Measurements from ENCODE around the gene FAM177A1.
A peak's percentile ranks its signal among the peaks of the same experiment; 100 is the strongest.

FAM177A1 gene

DNA sequence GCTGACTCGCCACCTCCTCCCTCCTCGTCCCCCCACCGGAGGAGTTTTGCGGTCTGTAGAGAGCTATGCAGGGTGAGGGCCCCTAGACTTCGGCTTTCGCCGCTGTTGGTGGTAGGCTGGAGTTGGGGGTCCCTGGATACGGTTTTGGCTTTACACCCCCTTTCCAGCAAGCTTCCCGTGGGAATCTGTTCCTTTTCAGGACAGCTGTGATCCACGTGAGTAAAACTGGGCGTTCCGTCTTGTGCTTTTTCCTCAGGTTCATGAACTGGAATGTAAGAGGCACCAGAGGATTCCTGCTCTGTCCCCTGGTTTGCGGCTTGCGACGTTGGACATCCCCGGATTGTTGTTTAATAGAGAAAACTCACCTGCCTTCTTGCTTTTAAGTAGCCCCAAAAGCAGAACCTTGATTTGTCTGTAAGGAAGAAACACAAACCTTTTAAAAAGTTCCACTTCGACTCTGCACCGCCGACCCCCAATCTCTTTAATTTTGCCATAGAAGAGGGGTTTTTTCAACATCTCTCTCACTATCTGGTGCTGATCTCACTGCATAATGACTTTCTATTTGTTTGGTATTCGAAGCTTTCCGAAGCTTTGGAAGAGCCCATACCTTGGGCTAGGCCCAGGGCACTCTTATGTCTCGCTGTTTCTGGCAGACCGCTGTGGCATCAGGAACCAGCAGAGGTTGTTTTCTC lies 76.8 kb downstream of the FAM177A1 start:
- no peak for ATAC-seq (ENCODE audit: low read depth)
- Mint-ChIP-seq H3K4me3 (peak overlapping the region; percentile 100), H3K4me1 (peaks cover 27% of the 10 kb centered on the region), H3K27me3 (no peaks in the 10 kb centered on the region), H3K9me3 (no peaks in the 10 kb centered on the region), H3K27ac (peak overlapping the region; percentile 100), H3K36me3 (peaks cover 8% of the 10 kb centered on the region)
- no peak for DNase-seq (ENCODE audit: low spot score in 2 of 2)

DNA sequence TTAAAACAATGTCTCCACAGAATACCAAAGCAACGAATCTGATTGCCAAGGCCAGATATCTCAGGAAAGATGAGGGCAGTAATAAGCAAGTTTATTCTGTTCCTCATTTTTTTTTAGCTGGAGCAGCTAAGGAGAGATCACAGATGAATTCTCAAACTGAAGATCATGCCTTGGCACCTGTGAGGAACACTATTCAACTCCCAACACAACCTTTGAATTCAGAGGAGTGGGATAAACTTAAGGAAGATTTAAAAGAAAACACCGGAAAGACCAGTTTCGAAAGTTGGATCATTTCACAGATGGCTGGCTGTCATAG lies 77.3 kb downstream of the FAM177A1 start:
- peak overlapping the region; percentile 100 for H3K4me3 Mint-ChIP-seq
- no peak for DNase-seq (ENCODE audit: low spot score in 2 of 2)
- ATAC-seq (ENCODE audit: low read depth) = no peak
- H3K4me1 Mint-ChIP-seq = peaks cover 27% of the 10 kb centered on the region
- H3K36me3 Mint-ChIP-seq = peaks cover 10% of the 10 kb centered on the region
- H3K27me3 Mint-ChIP-seq = no peaks in the 10 kb centered on the region
- H3K27ac Mint-ChIP-seq = peak overlapping the region; percentile 100
- H3K9me3 Mint-ChIP-seq = no peaks in the 10 kb centered on the region

DNA sequence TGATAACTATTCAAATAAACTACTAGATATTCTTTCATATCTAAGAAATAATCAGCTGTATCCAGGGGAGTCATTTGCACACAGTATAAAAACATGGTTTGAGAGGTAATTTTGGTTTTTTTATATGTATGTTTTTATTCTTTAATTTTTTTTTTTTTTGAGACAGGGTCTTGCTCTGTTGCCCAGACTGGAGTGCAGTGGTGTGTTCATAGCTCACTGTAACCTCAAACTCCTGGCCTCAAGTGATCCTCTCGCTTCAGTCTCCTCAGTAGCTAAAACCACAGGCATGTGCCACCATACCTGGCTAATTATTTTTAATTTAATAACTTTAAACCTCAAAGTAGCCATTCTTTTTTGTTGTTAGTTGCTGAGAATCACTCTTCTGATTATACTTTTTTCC lies 78.1 kb downstream of the FAM177A1 start:
- no peaks in the 10 kb centered on the region for H3K9me3 Mint-ChIP-seq
- ATAC-seq (ENCODE audit: low read depth) = no peak
- no peaks in the 10 kb centered on the region for H3K27me3 Mint-ChIP-seq
- peaks cover 29% of the 10 kb centered on the region for H3K4me1 Mint-ChIP-seq
- peaks cover 13% of the 10 kb centered on the region for H3K36me3 Mint-ChIP-seq
- DNase-seq (ENCODE audit: low spot score in 2 of 2) = no peak
- H3K4me3 Mint-ChIP-seq = no peak overlapping the region
- no peak overlapping the region for H3K27ac Mint-ChIP-seq
